A549 (cell line): ENCODE data around the gene PTEN. TPM values are rescaled to one million over a fixed set of nuclear protein-coding genes. Genes with fewer than 3 reads are reported as not detected.
A peak's percentile ranks its signal among the peaks of the same experiment; 100 is the strongest.
"Not testable (repeated sequence)": the region's sequence is repeated elsewhere in the genome, so short reads cannot be mapped to it uniquely, and the experiment has no call there.

Source experiments
- ATAC-seq, 2 experiments: fragments of 200-7000 bp in 1 of 2; fragments of >200 bp in 1 of 2; cut with Nextera tagmentation in 1 of 2; cut with Tn5 transposase in 1 of 2; 3 replicates each; pipeline versions ENCODE4 v1.8.0 to v1.9.1; 2018 to 2020; ENCODE audit warnings: mild to moderate bottlenecking in 1 of 2, moderate library complexity in 1 of 2
- CTCF ChIA-PET: fragments of 300-600 bp; sonication (Branson Sonifier 250); formaldehyde crosslinking; extraction: SDS; loops from one replicate; lab custom pipeline; 2021; ENCODE audit warnings: antibody characterized with exemption, inconsistent platforms; lab: Yijun Ruan, JAX
- POLR2A ChIA-PET: fragments of 350-600 bp; formaldehyde crosslinking; extraction: SDS; loops from one replicate; lab custom pipeline; 2021; ENCODE audit warnings: antibody characterized with exemption, inconsistent platforms; lab: Yijun Ruan, JAX
- DNase-seq, 2 experiments: peaks; one replicate each; pipeline versions ENCODE4 v3.0.0 to v3.0.0-alpha.2; 2011 to 2016; ENCODE audit warnings: low read depth in 1 of 2, low spot score in 1 of 2
- FAIRE-seq: peaks from 2 replicates; lab custom pipeline; 2011; peaks lifted over from hg19 to GRCh38; lab: Jason Lieb, UNC
- H3K27ac ChIP-seq, 2 experiments: fragments of >200 bp; sonication (Bioruptor Twin); formaldehyde crosslinking; 3 replicates each; pipeline ENCODE4 v1.5.1; 2016 to 2017
- H3K4me1 ChIP-seq: fragments of >200 bp; sonication (Bioruptor Twin); formaldehyde crosslinking; 3 replicates; pipeline ENCODE4 v1.6.1; 2016
- H3K4me2 ChIP-seq: fragments of >200 bp; sonication (Bioruptor Twin); formaldehyde crosslinking; 3 replicates; pipeline ENCODE4 v1.6.1; 2016
- H3K4me3 ChIP-seq: fragments of >200 bp; sonication (Bioruptor Twin); formaldehyde crosslinking; 3 replicates; pipeline ENCODE4 v1.5.1; 2016
- H3K9me3 ChIP-seq: fragments of >200 bp; sonication (Bioruptor Twin); formaldehyde crosslinking; 3 replicates; pipeline ENCODE4 v1.6.1; 2016
- CBX8 ChIP-seq: fragments of 200-600 bp; sonication (generic); IDR thresholded peaks from 2 replicates; pipeline ENCODE4 v1.6.1; 2016
- CHD2 ChIP-seq: fragments of 150-350 bp; IDR thresholded peaks from 2 replicates; pipeline ENCODE4 v1.6.1; 2014; ENCODE audit warnings: low read length; ENCODE audit not compliant: partially characterized antibody
- FOSL2 ChIP-seq, 2 experiments: fragments of 450-650 bp in 1 of 2; fragments of >200 bp in 1 of 2; sonication (Bioruptor Twin) in 1 of 2; formaldehyde crosslinking; IDR thresholded peaks; 2 replicates each; pipeline versions ENCODE4 v1.5.0 to v1.6.1; 2016 to 2020; ENCODE audit warnings: mild to moderate bottlenecking in 1 of 2, moderate library complexity in 1 of 2
- GATA3 ChIP-seq: IDR thresholded peaks from 2 replicates; pipeline ENCODE4 v1.6.1; 2012; ENCODE audit warnings: borderline replicate concordance
- HDAC2 ChIP-seq: fragments of 200-600 bp; sonication (generic); IDR thresholded peaks from 2 replicates; pipeline ENCODE4 v1.6.1; 2016
- HES2 ChIP-seq: fragments of >200 bp; sonication (Bioruptor Twin); formaldehyde crosslinking; IDR thresholded peaks from 2 replicates; pipeline ENCODE4 v1.6.1; 2016
- HMGXB4 ChIP-seq: fragments of 250-450 bp; sonication (Bioruptor Pico); IDR thresholded peaks from 2 replicates; pipeline ENCODE4 v1.5.0; 2021; ENCODE audit warnings: mild to moderate bottlenecking, moderate library complexity, borderline replicate concordance
- JUN ChIP-seq, 2 experiments: fragments of >200 bp; sonication (Bioruptor Twin); formaldehyde crosslinking; IDR thresholded peaks; 2 replicates in 1 of 2; 3 replicates in 1 of 2; pipeline ENCODE4 v1.6.1; 2016 to 2017
- KDM1A ChIP-seq: fragments of 200-600 bp; sonication (generic); IDR thresholded peaks from 2 replicates; pipeline ENCODE4 v1.6.1; 2016; ENCODE audit warnings: low read depth, mild to moderate bottlenecking
- MAFK ChIP-seq: fragments of 450-650 bp; IDR thresholded peaks from 2 replicates; pipeline ENCODE4 v1.6.1; 2014; ENCODE audit not compliant: partially characterized antibody
- POLR2A ChIP-seq: IDR thresholded peaks from 2 replicates; pipeline ENCODE4 v1.6.1; 2012; ENCODE audit warnings: mild to moderate bottlenecking, low read length
- POLR2AphosphoS2 ChIP-seq: conservative IDR thresholded peaks from 2 replicates; pipeline ENCODE4 v1.6.1; 2012; ENCODE audit warnings: low read length, improper control_type of control experiment, inconsistent platforms
- SMC3 ChIP-seq: fragments of >200 bp; sonication (Bioruptor Twin); formaldehyde crosslinking; IDR thresholded peaks from 3 replicates; pipeline ENCODE4 v1.6.1; 2018; ENCODE audit warnings: inconsistent platforms
- SREBF2 ChIP-seq: fragments of 450-650 bp; IDR thresholded peaks from 2 replicates; pipeline ENCODE4 v1.6.1; 2014; ENCODE audit warnings: mild to moderate bottlenecking, moderate library complexity
- TFCP2L1 ChIP-seq: fragments of 250-450 bp; sonication (Bioruptor Pico); IDR thresholded peaks from 2 replicates; pipeline ENCODE4 v1.5.0; 2021; ENCODE audit warnings: mild to moderate bottlenecking
- WGBS: methylation state at CpG from one replicate; pipeline ENCODE4 v1.1.6; 2017; ENCODE audit errors: missing lambda C conversion rate; 5-methylcytosine and 5-hydroxymethylcytosine counted together
- polyA plus RNA-seq, 4 experiments: library from polyadenylated mRNA; depleted of rRNA in 3 of 4; stranded (reverse); fragments of >200 nt; fragmentation: RNase III in 1 of 4; extraction: RNeasy Plus Mini Kit Qiagen cat#74134 plus additional on column Dnase treatment in 1 of 4; gene quantifications; 2 replicates in 3 of 4; 3 replicates in 1 of 4; pipeline ENCODE4 v1.2.3, GENCODE V29; 2011 to 2017
- TF ChIP-seq, protein P1 (sequence below): fragments of >200 bp; sonication (Bioruptor Twin); formaldehyde crosslinking; IDR thresholded peaks from 3 replicates; pipeline ENCODE4 v1.5.1; 2016

The PTEN gene
- polyA plus RNA-seq, 2 of the 4 experiments (the other 2 are of a cell fraction) = 33.6 to 58.3 TPM

DNA sequence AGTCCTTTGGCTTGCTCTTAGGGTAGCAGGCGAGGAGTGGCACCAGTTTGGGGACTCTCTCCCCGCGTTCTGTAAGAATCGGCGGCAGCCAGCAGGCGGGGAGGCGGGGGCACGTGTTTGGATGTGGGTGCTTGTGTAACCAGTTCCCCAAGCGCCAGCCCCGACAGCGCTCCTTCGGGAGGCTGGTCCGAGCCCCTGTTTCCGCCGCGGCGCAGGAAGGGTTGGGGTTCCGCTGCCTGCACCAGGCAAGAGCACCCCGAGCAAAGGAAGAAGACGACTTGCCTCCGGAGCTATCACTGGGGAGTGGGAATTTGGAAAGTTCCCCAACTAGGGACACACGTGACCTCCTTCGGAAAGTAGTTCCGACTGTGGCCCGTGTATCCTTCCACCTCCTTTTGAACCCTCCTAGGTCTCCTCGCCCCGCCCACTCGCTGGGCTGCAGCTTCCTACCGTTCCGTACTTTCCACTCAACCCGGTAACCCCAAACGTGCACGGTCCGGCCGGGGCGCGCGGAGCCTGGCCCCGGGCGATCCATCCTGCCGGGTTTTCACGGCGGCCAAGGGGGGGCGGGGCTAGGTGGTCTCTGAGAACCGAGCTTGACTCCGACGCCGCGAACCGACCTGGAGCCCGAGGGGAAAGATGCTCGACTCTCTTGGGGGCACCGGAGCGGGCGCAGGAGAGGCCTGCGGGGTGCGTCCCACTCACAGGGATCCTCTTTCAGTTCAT is 1.3 kb upstream of the PTEN start (continued):
- TF ChIP-seq CHD2 (peak; percentile 68), POLR2A (peak; percentile 65), SREBF2 (no peak), POLR2AphosphoS2 (no peak), HES2 (no peak), JUN (IDR thresholded peaks at IDR 0.05) (peak; percentile 69 to 97), CBX8 (no peak), HDAC2 (no peak)
- TF ChIP-seq, protein P1, sequence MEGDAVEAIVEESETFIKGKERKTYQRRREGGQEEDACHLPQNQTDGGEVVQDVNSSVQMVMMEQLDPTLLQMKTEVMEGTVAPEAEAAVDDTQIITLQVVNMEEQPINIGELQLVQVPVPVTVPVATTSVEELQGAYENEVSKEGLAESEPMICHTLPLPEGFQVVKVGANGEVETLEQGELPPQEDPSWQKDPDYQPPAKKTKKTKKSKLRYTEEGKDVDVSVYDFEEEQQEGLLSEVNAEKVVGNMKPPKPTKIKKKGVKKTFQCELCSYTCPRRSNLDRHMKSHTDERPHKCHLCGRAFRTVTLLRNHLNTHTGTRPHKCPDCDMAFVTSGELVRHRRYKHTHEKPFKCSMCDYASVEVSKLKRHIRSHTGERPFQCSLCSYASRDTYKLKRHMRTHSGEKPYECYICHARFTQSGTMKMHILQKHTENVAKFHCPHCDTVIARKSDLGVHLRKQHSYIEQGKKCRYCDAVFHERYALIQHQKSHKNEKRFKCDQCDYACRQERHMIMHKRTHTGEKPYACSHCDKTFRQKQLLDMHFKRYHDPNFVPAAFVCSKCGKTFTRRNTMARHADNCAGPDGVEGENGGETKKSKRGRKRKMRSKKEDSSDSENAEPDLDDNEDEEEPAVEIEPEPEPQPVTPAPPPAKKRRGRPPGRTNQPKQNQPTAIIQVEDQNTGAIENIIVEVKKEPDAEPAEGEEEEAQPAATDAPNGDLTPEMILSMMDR = no peak; the same call in 2 of the 3 replicates

DNA sequence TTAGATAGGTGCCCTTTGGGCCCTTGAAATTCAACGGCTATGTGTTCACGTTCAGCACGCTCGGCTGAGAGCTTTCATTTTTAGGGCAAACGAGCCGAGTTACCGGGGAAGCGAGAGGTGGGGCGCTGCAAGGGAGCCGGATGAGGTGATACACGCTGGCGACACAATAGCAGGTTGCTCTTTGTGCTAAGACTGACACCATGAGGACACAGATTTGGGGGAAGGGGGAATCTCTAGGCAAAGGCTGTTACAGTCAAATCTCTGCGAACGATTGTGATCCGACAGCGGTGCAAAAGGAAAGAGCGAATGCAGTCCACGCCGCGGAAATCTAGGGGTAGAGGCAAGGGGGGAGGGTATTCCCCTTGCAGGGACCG is 759 bp upstream of the PTEN start:
- TF ChIP-seq KDM1A = peak; percentile 42; the same call in 1 of the 2 replicates
- TF ChIP-seq MAFK = no peak
- no peaks in the 10 kb centered on the region for H3K9me3 ChIP-seq
- ChIA-PET CTCF (interaction anchor here (0.7 to 5.6 kb wide), 10 partner anchors 8 to 574 kb away, joined by 3 to 38 read pairs (median 4); no protein-coding TSS in a partner anchor), POLR2A (interaction anchor here (0.5 to 6.1 kb wide), 20 partner anchors 9 to 690 kb away, joined by 3 to 83 read pairs (median 4); partner anchors contain the start of gene ATAD1)
- H3K4me3 ChIP-seq = peak overlapping the region; percentile 78
- peak; percentile 44 to 48 for ATAC-seq
- peaks cover 8% of the 10 kb centered on the region; the same call in 1 of the 3 replicates for H3K4me1 ChIP-seq
- 2% methylated on average over 18 of the region's 21 CpGs for WGBS
- H3K27ac ChIP-seq = peak overlapping the region; percentile 96 to 99
- no peak for FAIRE-seq
- H3K4me2 ChIP-seq = peak overlapping the region; percentile 94
- DNase-seq = no peak

GRCh38 chr10:87863951-87864495 is 598 bp downstream of the PTEN start:
- ATAC-seq = peak; percentile 9 to 24; a peak in 4 of 6 replicates
- not testable (repeated sequence) for H3K9me3 ChIP-seq, FAIRE-seq, DNase-seq
- ChIA-PET CTCF (interaction anchor here (0.6 to 5.6 kb wide), 5 partner anchors 11 to 525 kb away, joined by 4 to 38 read pairs (median 5); no protein-coding TSS in a partner anchor), POLR2A (interaction anchor here (1.1 to 6.1 kb wide), 8 partner anchors 8 to 719 kb away, joined by 3 to 83 read pairs (median 14); partner anchors contain the start of genes ATAD1 and RNLS)
- H3K4me3 ChIP-seq = peak overlapping the region; percentile 78
- peak overlapping the region; percentile 94 for H3K4me2 ChIP-seq
- H3K4me1 ChIP-seq = peaks cover 22% of the 10 kb centered on the region; the same call in 2 of the 3 replicates
- H3K27ac ChIP-seq = peak overlapping the region; percentile 96 to 99
- WGBS = 0% methylated on average over 12 of the region's 47 CpGs

GRCh38 chr10:87864496-87865059 is 1.2 kb downstream of the PTEN start:
- no peak for DNase-seq
- no peak for ATAC-seq
- Histone ChIP-seq H3K4me3 (peak overlapping the region; percentile 78), H3K4me2 (peak overlapping the region; percentile 94), H3K4me1 (peaks cover 27% of the 10 kb centered on the region; the same call in 2 of the 3 replicates), H3K9me3 (no peaks in the 10 kb centered on the region), H3K27ac (peak overlapping the region; percentile 96 to 99)
- WGBS = under 1% methylated on average over 16 of the region's 16 CpGs
- no peak for TF ChIP-seq SMC3
- TF ChIP-seq HMGXB4 (CRISPR knock-in tag) = no peak
- no peak for TF ChIP-seq FOSL2 (IDR thresholded peaks at IDR 0.05)
- TF ChIP-seq FOSL2 (CRISPR knock-in tag; IDR thresholded peaks at IDR 0.05) = no peak
- no peak for TF ChIP-seq TFCP2L1
- no peak for TF ChIP-seq GATA3
- ChIA-PET CTCF (interaction anchor here (0.6 to 5.6 kb wide), 2 partner anchors 249 to 330 kb away, joined by 4 to 24 read pairs; no protein-coding TSS in a partner anchor), POLR2A (interaction anchor here (1.1 to 6.1 kb wide), 3 partner anchors 19 to 719 kb away, joined by 3 to 83 read pairs (median 34); partner anchors contain the start of gene RNLS)
- no peak for FAIRE-seq
